HepG2 (cell line): ENCODE measurements around the gene IRAK2. TPM values are rescaled to one million over a fixed set of nuclear protein-coding genes. Genes with fewer than 3 reads are reported as not detected.
A peak's percentile ranks its signal among the peaks of the same experiment; 100 is the strongest.

Experiments used
- EHMT2 ChIP-seq: fragments of 200-600 bp; sonication (generic); IDR thresholded peaks from 2 replicates; pipeline ENCODE4 v1.7.0; 2017; ENCODE audit warnings: antibody characterized with exemption, low read depth, low read length, borderline replicate concordance
- HOXA9 ChIP-seq: sonication (generic); formaldehyde crosslinking; IDR thresholded peaks from 2 replicates; pipeline ENCODE4 v1.8.1; 2022; ENCODE audit warnings: missing genetic modification reagents, mild to moderate bottlenecking, moderate library complexity, borderline replicate concordance
- HOXD1 ChIP-seq: sonication (generic); formaldehyde crosslinking; IDR thresholded peaks from 2 replicates; pipeline ENCODE4 v1.5.0; 2020; ENCODE audit warnings: missing genetic modification reagents
- JDP2 ChIP-seq: sonication (generic); formaldehyde crosslinking; IDR thresholded peaks from 2 replicates; pipeline ENCODE4 v1.8.1; 2022; ENCODE audit warnings: missing genetic modification reagents, borderline replicate concordance
- MATR3 ChIP-seq: sonication (generic); formaldehyde crosslinking; IDR thresholded peaks from 2 replicates; pipeline ENCODE4 v1.4.0; 2020; ENCODE audit warnings: missing genetic modification reagents
- MEF2D ChIP-seq: sonication (generic); formaldehyde crosslinking; IDR thresholded peaks from 2 replicates; pipeline ENCODE4 v1.5.1; 2020; ENCODE audit warnings: mild to moderate bottlenecking, missing genetic modification reagents
- MLXIP ChIP-seq: sonication (generic); formaldehyde crosslinking; IDR thresholded peaks from 2 replicates; pipeline ENCODE4 v1.9.0; 2021; ENCODE audit warnings: missing genetic modification reagents, borderline replicate concordance
- MXD4 ChIP-seq: IDR thresholded peaks from 2 replicates; pipeline ENCODE4 v1.6.1; 2016; ENCODE audit warnings: mild to moderate bottlenecking, missing biosample characterization, missing genetic modification reagents
- NFATC3 ChIP-seq: sonication (generic); formaldehyde crosslinking; IDR thresholded peaks from 2 replicates; pipeline ENCODE4 v1.5.1; 2020; ENCODE audit warnings: mild to moderate bottlenecking, missing genetic modification reagents
- SALL2 ChIP-seq: sonication (generic); formaldehyde crosslinking; IDR thresholded peaks from 2 replicates; pipeline ENCODE4 v1.8.1; 2023; ENCODE audit warnings: mild to moderate bottlenecking, missing genetic modification reagents, inconsistent platforms
- SRY ChIP-seq: sonication (generic); formaldehyde crosslinking; IDR thresholded peaks from 2 replicates; pipeline ENCODE4 v1.8.0; 2022; ENCODE audit warnings: mild to moderate bottlenecking, missing genetic modification reagents
- TEAD2 ChIP-seq: sonication (generic); formaldehyde crosslinking; IDR thresholded peaks from 2 replicates; pipeline ENCODE4 v1.9.0; 2021; ENCODE audit warnings: missing genetic modification reagents
- TFDP1 ChIP-seq: IDR thresholded peaks from 2 replicates; pipeline ENCODE4 v1.6.1; 2016; ENCODE audit warnings: missing compliant biosample characterization, missing genetic modification reagents, borderline replicate concordance
- ZBTB21 ChIP-seq: sonication (generic); formaldehyde crosslinking; IDR thresholded peaks from 2 replicates; pipeline ENCODE4 v1.4.0; 2020; ENCODE audit warnings: missing genetic modification reagents
- ZHX1 ChIP-seq: sonication (generic); formaldehyde crosslinking; IDR thresholded peaks from 2 replicates; pipeline ENCODE4 v1.8.1; 2022; ENCODE audit warnings: low read depth, mild to moderate bottlenecking, missing genetic modification reagents
- ZNF687 ChIP-seq: sonication (generic); formaldehyde crosslinking; IDR thresholded peaks from 2 replicates; pipeline ENCODE4 v1.5.1; 2020; ENCODE audit warnings: mild to moderate bottlenecking, missing genetic modification reagents, moderate library complexity
- ZNF7 ChIP-seq: IDR thresholded peaks from 2 replicates; pipeline ENCODE4 v1.6.1; 2016; ENCODE audit warnings: missing biosample characterization, missing genetic modification reagents
- ZNF713 ChIP-seq: sonication (generic); formaldehyde crosslinking; IDR thresholded peaks from 2 replicates; pipeline ENCODE4 v1.4.0; 2020; ENCODE audit warnings: mild to moderate bottlenecking, missing genetic modification reagents
- polyA plus RNA-seq, 8 experiments: library from polyadenylated mRNA; depleted of rRNA in 3 of 8; stranded (reverse) in 7 of 8; unstranded in 1 of 8; fragments of >200 nt; fragmentation: Illumina TruSeq in 4 of 8; extraction: Trizol in 4 of 8; gene quantifications; 2 replicates each; pipeline versions ENCODE4 v1.2.1 to v1.2.3, GENCODE V29; 2011 to 2016; ENCODE audit warnings: low read depth in 4 of 8, missing spikeins in 1 of 8, mixed read lengths in 1 of 8; ENCODE audit not compliant: insufficient read depth in 1 of 8
- total RNA-seq, 5 experiments: library from RNA; depleted of rRNA; stranded (reverse); fragments of >200 nt; fragmentation: Illumina TruSeq; extraction: Trizol; gene quantifications; 2 replicates each; pipeline ENCODE4 v1.2.3, GENCODE V29; 2016; ENCODE audit warnings: low read depth in 1 of 5

The IRAK2 gene
- total and polyA plus RNA-seq, 2 of the 13 experiments (the other 11 are each of a cell fraction or from before 2014, with no cell fraction given): 13.1 to 23.3 TPM

GRCh38 chr3:10164546-10165393 is at the start of gene IRAK2 (continued):
- TF ChIP-seq MXD4 (peak; percentile 83), HOXD1 (no peak), ZHX1 (CRISPR knock-in tag) (0 out of 2 replicates have a peak, but pooled peaks have one; percentile 64), MATR3 (CRISPR knock-in tag) (no peak), EHMT2 (no peak), JDP2 (CRISPR knock-in tag) (no peak), SALL2 (CRISPR knock-in tag) (peak; percentile 63; the same call in 1 of the 2 replicates), MLXIP (CRISPR knock-in tag) (no peak), SRY (CRISPR knock-in tag) (peak; percentile 63; the same call in 1 of the 2 replicates), ZNF713 (peak; percentile 79; the same call in 1 of the 2 replicates), HOXA9 (0 out of 2 replicates have a peak, but pooled peaks have one; percentile 52), ZNF687 (peak; percentile 91), TFDP1 (CRISPR knock-in tag) (peak; percentile 26; the same call in 1 of the 2 replicates), NFATC3 (CRISPR knock-in tag) (no peak), MEF2D (no peak), ZNF7 (CRISPR knock-in tag) (no peak), ZBTB21 (CRISPR knock-in tag) (no peak), TEAD2 (CRISPR knock-in tag) (no peak)
